SK-N-SH (cell line): ENCODE data around the gene SRPK1. TPM values are rescaled to one million over a fixed set of nuclear protein-coding genes. Genes with fewer than 3 reads are reported as not detected.

Experiments used
- CTCF ChIA-PET: fragments of 300-600, 350-600 bp; formaldehyde crosslinking; extraction: SDS; loops from one replicate; lab custom pipeline; 2021; lab: Yijun Ruan, JAX
- POLR2A ChIA-PET: fragments of 350-600 bp; sonication (Branson Sonifier 250); formaldehyde crosslinking; extraction: SDS; loops from one replicate; lab custom pipeline; 2020; ENCODE audit warnings: antibody characterized with exemption, inconsistent platforms; lab: Yijun Ruan, JAX
- DNase-seq: peaks from one replicate; pipeline ENCODE4 v3.0.0; 2012
- H2AFZ ChIP-seq: fragments of 200-600 bp; sonication (generic); 2 replicates; pipeline ENCODE4 v1.8.1; 2016; ENCODE audit warnings: antibody characterized with exemption, mild to moderate bottlenecking, low read depth
- H3F3A ChIP-seq: fragments of 200-600 bp; sonication (generic); replicated peaks from 2 replicates; pipeline ENCODE3; 2016; ENCODE audit warnings: antibody characterized with exemption, mild to moderate bottlenecking; ENCODE audit not compliant: insufficient read depth
- H3K27ac ChIP-seq, 2 experiments: fragments of 200-500 bp in 1 of 2; fragments of 200-600 bp in 1 of 2; sonication (Bioruptor generic) in 1 of 2; sonication (generic), shearing (Covaris generic) in 1 of 2; 2 replicates each; pipeline versions ENCODE4 v1.5.1 to v1.6.1; 2014 to 2016; ENCODE audit warnings: low read depth in 2 of 2, inconsistent platforms in 1 of 2, low read length in 1 of 2, mild to moderate bottlenecking in 1 of 2, mixed read lengths in 1 of 2
- H3K27me3 ChIP-seq: fragments of 200-600 bp; sonication (generic), shearing (Covaris generic); 2 replicates; pipeline ENCODE4 v1.6.1; 2016; ENCODE audit warnings: mixed run types; ENCODE audit not compliant: insufficient read depth
- H3K36me3 ChIP-seq, 2 experiments: fragments of 200-500 bp in 1 of 2; fragments of 200-600 bp in 1 of 2; sonication (Bioruptor generic) in 1 of 2; sonication (generic) in 1 of 2; replicated peaks in 1 of 2; 2 replicates each; pipeline versions ENCODE3 to v1.5.1; 2014 to 2016; ENCODE audit warnings: low read length in 1 of 2, mild to moderate bottlenecking in 1 of 2; ENCODE audit not compliant: insufficient read depth in 2 of 2, control insufficient read depth in 1 of 2
- H3K4me1 ChIP-seq, 2 experiments: fragments of 200-500 bp in 1 of 2; fragments of 200-600 bp in 1 of 2; sonication (Bioruptor generic) in 1 of 2; sonication (generic), shearing (Covaris generic) in 1 of 2; 2 replicates each; pipeline versions ENCODE4 v1.5.1 to v1.6.1; 2014 to 2016; ENCODE audit warnings: low read depth in 1 of 2, low read length in 1 of 2, mixed run types in 1 of 2; ENCODE audit not compliant: insufficient read depth in 2 of 2, control insufficient read depth in 1 of 2
- H3K4me2 ChIP-seq: fragments of 200-600 bp; sonication (generic), shearing (Covaris generic); 2 replicates; pipeline ENCODE4 v1.6.1; 2017; ENCODE audit warnings: mixed run types
- H3K4me3 ChIP-seq, 2 experiments: fragments of 200-500 bp in 1 of 2; fragments of 200-600 bp in 1 of 2; sonication (Bioruptor generic) in 1 of 2; sonication (generic), shearing (Covaris generic) in 1 of 2; 2 replicates each; pipeline versions ENCODE4 v1.5.1 to v1.8.1; 2014 to 2016; ENCODE audit warnings: low read depth in 2 of 2, inconsistent platforms in 1 of 2, low read length in 1 of 2, mild to moderate bottlenecking in 1 of 2, mixed read lengths in 1 of 2, moderate library complexity in 1 of 2
- H3K79me2 ChIP-seq: fragments of 200-600 bp; sonication (generic); 2 replicates; pipeline ENCODE4 v1.8.1; 2017; ENCODE audit warnings: mild to moderate bottlenecking; ENCODE audit not compliant: insufficient read depth
- H3K9ac ChIP-seq: fragments of 200-600 bp; sonication (generic); 2 replicates; pipeline ENCODE4 v1.6.1; 2017; ENCODE audit warnings: mixed run types
- H3K9me2 ChIP-seq: fragments of 200-600 bp; sonication (generic); 2 replicates; pipeline ENCODE4 v1.6.1; 2017; ENCODE audit warnings: mixed run types
- H3K9me3 ChIP-seq: fragments of 200-600 bp; sonication (generic); 2 replicates; pipeline ENCODE4 v1.6.1; 2017; ENCODE audit warnings: mixed run types, mild to moderate bottlenecking, moderate library complexity
- H4K20me1 ChIP-seq: fragments of 200-600 bp; sonication (generic); 2 replicates; pipeline ENCODE4 v1.6.1; 2017; ENCODE audit warnings: mild to moderate bottlenecking, mixed run types; ENCODE audit not compliant: insufficient read depth
- CHD2 ChIP-seq: fragments of 150-350 bp; IDR thresholded peaks from 2 replicates; pipeline ENCODE4 v1.6.1; 2018; ENCODE audit warnings: low read length; ENCODE audit not compliant: partially characterized antibody
- CTCF ChIP-seq: fragments of 200-600 bp; sonication (generic); IDR thresholded peaks from 2 replicates; pipeline ENCODE4 v1.6.1; 2017; ENCODE audit warnings: antibody characterized with exemption, mild to moderate bottlenecking, moderate library complexity
- EP300 ChIP-seq, 2 experiments: IDR thresholded peaks; 2 replicates each; pipeline versions ENCODE4 v1.4.0 to v1.6.1; 2012; ENCODE audit warnings: borderline replicate concordance in 1 of 2, low read depth in 1 of 2, low read length in 1 of 2
- FOSL2 ChIP-seq: IDR thresholded peaks from 2 replicates; pipeline ENCODE4 v1.4.0; 2012; ENCODE audit warnings: low read depth, mild to moderate bottlenecking, moderate library complexity, borderline replicate concordance
- FOXJ3 ChIP-seq: sonication (generic); formaldehyde crosslinking; IDR thresholded peaks from 2 replicates; pipeline ENCODE4 v1.5.1; 2020; ENCODE audit warnings: mild to moderate bottlenecking, missing genetic modification reagents
- FOXM1 ChIP-seq: IDR thresholded peaks from 2 replicates; pipeline ENCODE4 v1.4.0; 2012; ENCODE audit warnings: low read depth, mild to moderate bottlenecking
- GATA2 ChIP-seq: sonication (generic); formaldehyde crosslinking; IDR thresholded peaks from 2 replicates; pipeline ENCODE4 v1.5.0; 2020; ENCODE audit warnings: mild to moderate bottlenecking, missing genetic modification reagents
- IRF3 ChIP-seq: fragments of 150-350 bp; IDR thresholded peaks from 2 replicates; pipeline ENCODE4 v1.6.1; 2016; ENCODE audit warnings: mild to moderate bottlenecking, low read depth, low read length
- NFIC ChIP-seq: IDR thresholded peaks from 2 replicates; pipeline ENCODE4 v1.4.0; 2012; ENCODE audit warnings: borderline replicate concordance
- NRF1 ChIP-seq: IDR thresholded peaks from 2 replicates; pipeline ENCODE4 v1.6.1; 2012; ENCODE audit warnings: low read depth, mild to moderate bottlenecking, low read length
- PBX3 ChIP-seq: IDR thresholded peaks from 2 replicates; pipeline ENCODE4; 2012
- POLR2AphosphoS5 ChIP-seq: IDR thresholded peaks from 2 replicates; pipeline ENCODE4 v1.6.1; 2012; ENCODE audit warnings: low read depth, low read length
- RAD21 ChIP-seq: IDR thresholded peaks from 2 replicates; pipeline ENCODE4 v1.6.1; 2012; ENCODE audit warnings: mild to moderate bottlenecking, low read length
- REST ChIP-seq: IDR thresholded peaks from 2 replicates; pipeline ENCODE4 v1.6.1; 2012; ENCODE audit warnings: mild to moderate bottlenecking, low read depth, low read length, moderate library complexity
- YY1 ChIP-seq: IDR thresholded peaks from 2 replicates; pipeline ENCODE4 v1.4.0; 2012; ENCODE audit warnings: low read depth, mild to moderate bottlenecking
- ZBTB33 ChIP-seq: IDR thresholded peaks from 2 replicates; pipeline ENCODE4 v1.4.0; 2012; ENCODE audit warnings: low read depth, borderline replicate concordance
- WGBS: methylation state at CpG from one replicate; pipeline ENCODE4 v1.1.6; 2017; ENCODE audit warnings: low lambda C conversion rate; 5-methylcytosine and 5-hydroxymethylcytosine counted together
- polyA plus RNA-seq, 3 experiments: library from polyadenylated mRNA; depleted of rRNA; stranded (reverse); fragments of >200 nt; gene quantifications; 2 replicates each; pipeline ENCODE4 v1.2.3, GENCODE V29; 2012

Gene SRPK1
- polyA plus RNA-seq, 1 of the 3 experiments (the other 2 are of a cell fraction): 10.6 TPM

- Histone ChIP-seq H3K27me3 (peaks cover 10% of the 10 kb centered on the region), H3F3A (no peaks in the 10 kb centered on the region), H3K9ac (no peak overlapping the region), H3K36me3 (no peaks in the 10 kb centered on the region), H3K4me1 (no peaks in the 10 kb centered on the region), H3K79me2 (no peaks in the 10 kb centered on the region), H3K4me3 (no peak overlapping the region), H3K9me2 (no peaks in the 10 kb centered on the region), H2AFZ (no peak overlapping the region), H3K27ac (no peak overlapping the region), H3K4me2 (no peak overlapping the region), H4K20me1 (no peaks in the 10 kb centered on the region), H3K9me3 (no peaks in the 10 kb centered on the region)
- ChIA-PET CTCF (no interaction called here), POLR2A (no interaction called here)
- TF ChIP-seq PBX3 (no peak), EP300 (IDR thresholded peaks at IDR 0.05; ENCODE audit: borderline replicate concordance in 1 of 2, low read depth in 1 of 2, low read length in 1 of 2) (no peak), FOXJ3 (no peak), NRF1 (no peak), RAD21 (no peak), CHD2 (no peak)
- 82% methylated on average over 17 of the region's 17 CpGs for WGBS
- no peak for DNase-seq
These were observed 126.1 kb downstream of the SRPK1 start for GRCh38 chr6:35794536-35795452.

- WGBS: 78% methylated on average over 5 of the region's 5 CpGs
- Histone ChIP-seq H2AFZ (no peak overlapping the region), H3K79me2 (no peaks in the 10 kb centered on the region), H3K4me2 (no peak overlapping the region), H3K27ac (no peak overlapping the region), H3K9ac (no peak overlapping the region), H3K9me3 (no peaks in the 10 kb centered on the region), H3K27me3 (peaks cover 44% of the 10 kb centered on the region), H3K9me2 (no peaks in the 10 kb centered on the region), H3K4me1 (no peaks in the 10 kb centered on the region), H3K36me3 (no peaks in the 10 kb centered on the region), H4K20me1 (no peaks in the 10 kb centered on the region), H3F3A (no peaks in the 10 kb centered on the region), H3K4me3 (no peak overlapping the region)
- POLR2A ChIA-PET: no interaction called here
- CTCF ChIA-PET: no interaction called here
- no peak for DNase-seq
- TF ChIP-seq CTCF: no peak
- no peak for TF ChIP-seq NRF1
- TF ChIP-seq IRF3: no peak
- no peak for TF ChIP-seq GATA2 (CRISPR knock-in tag)
- TF ChIP-seq FOXJ3: no peak
- no peak for TF ChIP-seq YY1
- TF ChIP-seq CHD2: no peak
- no peak for TF ChIP-seq REST
- no peak for TF ChIP-seq ZBTB33
- TF ChIP-seq FOXM1: no peak
- no peak for TF ChIP-seq POLR2AphosphoS5
- TF ChIP-seq NFIC: no peak
- no peak for TF ChIP-seq FOSL2
These were observed 130.2 kb downstream of the SRPK1 start for GRCh38 chr6:35790683-35791082.
